CD4-positive, alpha-beta T cell treated with Interleukin-1 beta for 1 hour (primary cell): ENCODE measurements around the gene ZSWIM5.
"Not testable (repeated sequence)": the region's sequence is repeated elsewhere in the genome, so short reads cannot be mapped to it uniquely, and the experiment has no call there.

ENCODE experiments used
- DNase-seq, 2 donors: peaks; one replicate each; pipeline ENCODE4 v3.0.0-alpha.2; 2020 to 2022

The ZSWIM5 gene

GRCh38 chr1:45136984-45137383 is 69.4 kb downstream of the ZSWIM5 start:
- DNase-seq: no peak

- no peak for DNase-seq
Measured at GRCh38 chr1:45135316-45135715, 71.1 kb downstream of the ZSWIM5 start.

- no peak for DNase-seq
Measured at GRCh38 chr1:45134461-45134873, 71.9 kb downstream of the ZSWIM5 start.

GRCh38 chr1:45132719-45133118 is 73.7 kb downstream of the ZSWIM5 start:
- not testable (repeated sequence) for DNase-seq

- DNase-seq: no peak
Measured at GRCh38 chr1:45123358-45123757, 83.0 kb downstream of the ZSWIM5 start.

- DNase-seq: no peak
Measured at GRCh38 chr1:45122724-45123123, 83.7 kb downstream of the ZSWIM5 start.

DNA sequence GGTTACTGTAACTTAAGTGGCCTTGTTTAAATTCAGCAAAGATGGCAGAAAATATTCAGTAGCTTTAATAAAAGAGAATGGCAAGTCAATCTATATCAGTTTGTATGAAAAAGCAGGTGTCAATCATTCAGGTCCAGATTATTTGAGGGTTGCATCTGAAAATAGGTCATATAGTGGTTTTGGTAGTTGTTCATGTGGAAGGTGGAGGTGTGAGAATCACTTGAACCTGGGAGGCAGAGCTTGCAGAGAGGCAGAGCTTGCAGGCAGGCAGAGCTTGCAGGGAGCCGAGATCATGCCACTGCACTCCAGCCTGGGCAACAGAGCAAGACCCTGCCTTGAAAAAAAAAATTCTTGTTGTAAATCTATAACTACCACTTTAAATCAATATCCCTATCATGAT is 88.6 kb downstream of the ZSWIM5 start:
- no peak for DNase-seq

DNA sequence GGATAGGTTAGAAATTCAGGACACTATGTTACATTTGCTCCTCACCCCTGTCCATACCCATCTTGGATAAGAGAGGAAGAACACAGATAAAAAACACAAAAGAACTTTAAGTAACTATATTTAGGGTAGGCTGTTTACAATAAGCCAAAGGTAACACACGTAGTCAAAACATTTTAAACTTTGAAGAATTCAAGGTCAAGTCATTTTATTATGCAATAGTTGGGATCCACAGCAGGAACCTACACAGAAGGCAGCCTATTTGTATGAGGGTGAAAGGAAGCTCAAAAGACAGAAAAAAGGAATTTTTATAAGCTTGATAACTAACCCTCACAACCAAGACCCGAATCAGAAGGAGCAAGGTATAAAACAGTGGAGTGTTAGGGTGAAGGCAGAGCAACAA is 89.6 kb downstream of the ZSWIM5 start:
- DNase-seq: no peak

GRCh38 chr1:45116340-45116739 is 90.1 kb downstream of the ZSWIM5 start:
- peak in 1 of 2 donors; percentile 20 for DNase-seq

DNA sequence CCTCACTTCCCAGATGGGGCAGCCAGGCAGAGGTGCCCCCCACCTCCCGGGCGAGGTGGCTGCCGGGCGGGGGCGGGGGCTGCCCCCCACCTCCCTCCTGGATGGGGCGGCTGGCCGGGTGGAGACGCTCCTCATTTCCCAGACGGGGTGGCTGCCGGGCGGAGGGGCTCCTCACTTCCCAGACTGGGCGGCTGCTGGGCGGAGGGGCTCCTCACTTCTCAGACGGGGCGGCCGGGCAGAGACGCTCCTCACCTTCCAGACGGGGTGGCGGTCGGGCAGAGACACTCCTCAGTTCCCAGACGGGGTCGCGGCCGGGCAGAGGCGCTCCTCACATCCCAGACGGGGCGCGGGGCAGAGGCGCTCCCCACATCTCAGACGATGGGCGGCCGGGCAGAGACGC is 91.2 kb downstream of the ZSWIM5 start:
- not testable (repeated sequence) for DNase-seq

GRCh38 chr1:45112661-45113060 is 93.7 kb downstream of the ZSWIM5 start:
- no peak for DNase-seq

GRCh38 chr1:45111239-45111638 is 95.2 kb downstream of the ZSWIM5 start:
- no peak for DNase-seq

- no peak for DNase-seq
Measured at GRCh38 chr1:45107782-45108181, 98.6 kb downstream of the ZSWIM5 start.

- not testable (repeated sequence) for DNase-seq
Measured at GRCh38 chr1:45106864-45107263, 99.5 kb downstream of the ZSWIM5 start.

GRCh38 chr1:45106156-45106545 is 100.3 kb downstream of the ZSWIM5 start:
- DNase-seq: not testable (repeated sequence)

DNA sequence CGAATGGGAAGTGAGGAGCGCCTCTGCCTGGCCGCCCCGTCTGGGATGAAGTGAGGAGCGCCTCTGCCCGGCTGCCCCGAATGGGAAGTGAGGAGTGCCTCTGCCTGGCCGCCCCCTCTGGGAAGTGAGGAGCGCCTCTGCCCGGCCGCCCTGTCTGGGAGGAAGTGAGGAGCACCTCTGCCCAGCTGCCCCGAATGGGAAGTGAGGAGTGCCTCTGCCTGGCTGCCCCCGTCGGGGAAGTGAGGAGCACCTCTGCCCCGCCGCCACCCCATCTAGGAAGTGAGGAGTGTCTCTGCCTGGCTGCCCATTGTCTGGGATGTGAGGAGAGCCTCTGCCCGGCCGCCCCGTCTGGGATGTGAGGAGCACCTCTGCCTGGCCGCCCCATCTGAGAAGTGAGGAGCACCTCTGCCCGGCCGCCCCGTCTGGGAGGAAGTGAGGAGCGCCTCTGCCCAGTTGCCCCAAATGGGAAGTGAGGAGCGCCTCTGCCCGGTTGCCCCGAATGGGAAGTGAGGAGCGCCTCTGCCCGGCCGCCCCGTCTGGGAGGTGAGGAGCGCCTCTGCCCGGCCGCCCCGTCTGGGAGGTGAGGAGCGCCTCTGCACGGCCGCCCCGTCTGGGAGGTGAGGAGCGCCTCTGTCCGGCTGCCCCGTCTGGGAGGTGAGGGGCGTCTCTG is 100.8 kb downstream of the ZSWIM5 start:
- not testable (repeated sequence) for DNase-seq

- no peak for DNase-seq
Measured at GRCh38 chr1:45103534-45103933, 102.9 kb downstream of the ZSWIM5 start.

DNA sequence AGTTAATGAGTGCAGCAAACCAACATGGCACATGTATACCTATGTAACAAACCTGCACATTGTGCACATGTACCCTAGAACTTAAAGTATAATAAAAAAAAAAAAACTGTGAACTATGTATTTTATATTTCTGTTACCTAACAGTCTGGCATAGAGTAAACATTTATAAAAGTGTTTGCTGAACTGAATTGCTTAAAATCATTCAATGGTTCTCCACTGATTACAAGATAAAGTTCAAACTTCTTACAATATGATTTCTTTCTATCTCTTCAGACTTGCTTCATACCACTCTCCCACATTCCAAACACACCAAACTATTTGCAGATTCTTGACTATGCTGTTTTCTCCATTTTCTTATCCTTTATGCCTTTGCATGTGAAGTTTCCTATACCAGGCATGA is 104.5 kb downstream of the ZSWIM5 start:
- no peak for DNase-seq

GRCh38 chr1:45101528-45101927 is 104.9 kb downstream of the ZSWIM5 start:
- DNase-seq: not testable (repeated sequence)

GRCh38 chr1:45097944-45098343 is 108.5 kb downstream of the ZSWIM5 start:
- DNase-seq: no peak

DNA sequence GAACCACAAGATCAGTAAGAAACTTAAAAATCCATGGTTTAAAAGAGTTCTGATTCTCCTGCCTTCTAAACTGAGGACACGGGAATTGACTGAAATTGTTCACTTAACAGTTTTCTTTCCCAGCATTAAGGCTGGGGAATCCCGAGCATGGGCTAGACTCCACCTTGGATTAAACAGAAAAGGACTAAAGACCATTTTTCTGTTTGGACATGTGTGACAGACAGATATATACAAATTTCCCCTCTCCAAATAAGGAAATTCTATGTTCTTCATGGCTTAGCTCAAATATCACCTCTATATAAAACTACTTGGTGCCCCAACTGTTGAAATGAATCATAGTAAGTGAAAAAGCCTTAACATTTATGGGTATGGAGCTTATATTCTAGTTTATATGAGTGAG is 109.3 kb downstream of the ZSWIM5 start:
- DNase-seq: no peak

GRCh38 chr1:45095450-45095849 is 111.0 kb downstream of the ZSWIM5 start:
- no peak for DNase-seq

DNA sequence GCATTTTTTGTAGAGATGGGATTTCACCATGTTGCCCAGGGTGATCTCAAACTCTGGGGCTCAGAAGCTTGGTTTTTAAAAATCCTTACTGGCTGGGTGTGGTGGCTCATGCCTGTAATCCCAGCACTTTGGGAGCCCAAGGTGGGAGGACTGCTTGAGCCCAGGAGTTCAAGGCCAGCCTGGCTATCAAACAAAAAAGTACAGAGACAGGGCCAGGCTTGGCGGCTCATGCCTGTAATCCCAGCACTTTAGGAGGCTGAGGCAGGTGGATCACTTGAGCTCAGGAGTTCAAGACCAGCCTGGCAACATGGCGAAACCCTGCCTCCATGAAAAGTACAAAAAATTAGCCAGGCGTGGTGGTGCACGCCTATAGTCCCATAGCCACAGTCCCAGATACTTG is 112.0 kb downstream of the ZSWIM5 start:
- not testable (repeated sequence) for DNase-seq

GRCh38 chr1:45093334-45093733 is 113.1 kb downstream of the ZSWIM5 start:
- DNase-seq: no peak

DNA sequence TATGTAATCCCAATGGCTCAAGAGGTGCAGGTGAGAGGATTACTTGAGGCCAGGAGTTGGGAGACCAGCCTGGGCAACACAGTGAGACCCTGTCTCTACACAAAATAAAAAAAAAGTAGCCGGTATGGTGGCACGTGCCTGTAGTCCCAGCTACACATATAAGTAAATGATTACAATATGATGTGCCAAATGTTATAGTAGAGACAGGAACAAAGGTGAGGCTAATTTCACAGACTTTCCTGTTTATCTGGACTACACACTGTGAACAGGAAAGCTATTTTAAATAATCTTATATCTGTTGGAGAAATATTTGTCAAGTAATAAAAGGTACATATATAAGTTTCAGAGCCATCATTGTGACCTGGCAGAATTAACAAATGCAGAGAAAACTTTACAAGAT is 116.7 kb downstream of the ZSWIM5 start:
- DNase-seq: no peak
